ENCODE results near the gene ABCC11.
"Not testable (repeated sequence)": the region's sequence is repeated elsewhere in the genome, so short reads cannot be mapped to it uniquely, and the experiment has no call there.

Gene ABCC11

DNA sequence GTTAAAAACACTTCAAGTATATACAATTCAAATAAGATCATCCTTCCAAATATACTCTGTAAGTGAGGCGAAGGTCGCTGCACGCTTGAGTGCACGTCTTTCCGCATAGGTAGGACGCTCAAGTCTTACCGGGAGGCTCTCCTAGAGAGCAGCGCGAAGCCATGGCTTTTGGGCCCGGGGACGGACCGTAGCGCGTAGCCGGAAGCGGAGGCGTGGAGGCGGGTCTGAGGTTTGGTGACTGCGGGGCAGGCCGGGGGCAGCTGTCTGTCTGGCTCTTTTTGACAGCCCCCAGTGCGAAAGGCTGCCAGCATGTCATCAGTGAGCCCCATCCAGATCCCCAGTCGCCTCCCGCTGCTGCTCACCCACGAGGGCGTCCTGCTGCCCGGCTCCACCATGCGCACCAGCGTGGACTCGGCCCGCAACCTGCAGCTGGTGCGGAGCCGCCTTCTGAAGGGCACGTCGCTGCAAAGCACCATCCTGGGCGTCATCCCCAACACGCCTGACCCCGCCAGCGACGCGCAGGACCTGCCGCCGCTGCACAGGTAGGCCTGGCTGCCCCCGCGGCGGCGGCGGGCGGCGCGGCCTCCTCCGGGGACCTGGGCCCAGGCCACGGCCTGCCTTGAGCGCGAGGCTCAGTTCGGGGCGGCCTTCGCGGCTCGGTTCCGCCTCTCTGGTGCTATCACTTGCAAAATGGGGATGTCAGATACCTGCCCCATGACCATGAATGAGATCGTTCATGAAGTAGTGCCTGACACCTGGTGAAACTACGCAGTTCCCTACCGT is 3.1 kb downstream of the ABCC11 start, which contains the start of gene LONP2:
Gene LONP2 (plus strand): TSS at position 221 of the 783 bp plus-strand sequence. CDS start 89 bp downstream, at position 310.
- Histone ChIP-seq H3K4me1 (ENCODE audit: insufficient read depth, low read length) (peaks cover 37% of the 10 kb centered on the region), H3K4me2 (ENCODE audit: insufficient read depth, low read length) (peak within 1 kb of the TSS; percentile 88), H3K4me3 (ENCODE audit: low read depth in 1 of 2, low read length in 2 of 2) (peak within 1 kb of the TSS; percentile 64 to 86), H2AFZ (ENCODE audit: low read depth, low read length) (peak within 1 kb of the TSS; percentile 86), H3K79me2 (ENCODE audit: insufficient read depth, low read length) (peaks cover 52% of the 10 kb centered on the region), H3K27me3 (ENCODE audit: insufficient read depth, low read length, poor library complexity) (no peaks in the 10 kb centered on the region), H3K9ac (ENCODE audit: low read depth, low read length) (peak within 1 kb of the TSS; percentile 79), H3K36me3 (ENCODE audit: insufficient read depth, low read length) (no peaks in the 10 kb centered on the region; the same call in 1 of the 2 replicates), H3K9me3 (ENCODE audit: insufficient read depth, low read length, severe bottlenecking) (no peaks in the 10 kb centered on the region), H3K27ac (ENCODE audit: low read length) (peak within 1 kb of the TSS; percentile 74), H4K20me1 (ENCODE audit: insufficient read depth, low read length) (peaks cover 16% of the 10 kb centered on the region; the same call in 1 of the 2 replicates)
- ATAC-seq (ENCODE audit: insufficient read depth, low read depth) (peak; percentile 98), DNase-seq (peak; percentile 93)
- no peak for TF ChIP-seq EZH2 (IDR thresholded peaks at IDR 0.05; ENCODE audit: borderline replicate concordance, low read depth, low read length, severe bottlenecking)

DNA sequence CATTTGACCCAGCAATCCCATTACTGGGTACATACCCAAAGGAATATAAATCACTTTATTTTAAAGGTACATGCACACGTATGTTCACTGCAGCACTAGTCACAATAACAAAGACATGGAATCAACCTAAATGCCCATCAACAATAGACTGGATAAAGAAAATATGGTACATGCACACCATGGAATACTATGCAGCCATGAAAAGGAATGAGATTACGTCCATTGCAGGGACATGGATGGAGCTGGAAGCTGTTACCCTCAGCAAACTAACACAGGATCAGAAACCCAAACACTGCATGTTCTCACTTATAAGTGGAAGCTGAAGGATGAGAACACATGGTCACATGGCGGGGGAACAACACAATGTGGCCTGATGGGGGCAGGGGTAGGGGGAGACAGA is 7.2 kb downstream of the ABCC11 start:
- H3K4me2 ChIP-seq (ENCODE audit: insufficient read depth, low read length); H3K36me3 ChIP-seq (ENCODE audit: insufficient read depth, low read length); DNase-seq; H3K4me3 ChIP-seq (ENCODE audit: low read depth in 1 of 2, low read length in 2 of 2); ATAC-seq (ENCODE audit: insufficient read depth, low read depth); H4K20me1 ChIP-seq (ENCODE audit: insufficient read depth, low read length); H2AFZ ChIP-seq (ENCODE audit: low read depth, low read length); H3K27ac ChIP-seq (ENCODE audit: low read length); H3K9me3 ChIP-seq (ENCODE audit: insufficient read depth, low read length, severe bottlenecking); H3K9ac ChIP-seq (ENCODE audit: low read depth, low read length); H3K27me3 ChIP-seq (ENCODE audit: insufficient read depth, low read length, poor library complexity): not testable (repeated sequence)
- H3K4me1 ChIP-seq (ENCODE audit: insufficient read depth, low read length) = peaks cover 11% of the 10 kb centered on the region
- peaks cover 11% of the 10 kb centered on the region for H3K79me2 ChIP-seq (ENCODE audit: insufficient read depth, low read length)

- Histone ChIP-seq H2AFZ (ENCODE audit: low read depth, low read length) (no peak overlapping the region), H4K20me1 (ENCODE audit: insufficient read depth, low read length) (no peaks in the 10 kb centered on the region), H3K4me3 (ENCODE audit: low read depth in 1 of 2, low read length in 2 of 2) (no peak overlapping the region), H3K27ac (ENCODE audit: low read length) (no peak overlapping the region), H3K27me3 (ENCODE audit: insufficient read depth, low read length, poor library complexity) (no peaks in the 10 kb centered on the region), H3K36me3 (ENCODE audit: insufficient read depth, low read length) (no peaks in the 10 kb centered on the region), H3K4me1 (ENCODE audit: insufficient read depth, low read length) (no peaks in the 10 kb centered on the region), H3K4me2 (ENCODE audit: insufficient read depth, low read length) (no peak overlapping the region), H3K9me3 (ENCODE audit: insufficient read depth, low read length, severe bottlenecking) (no peaks in the 10 kb centered on the region), H3K9ac (ENCODE audit: low read depth, low read length) (no peak overlapping the region), H3K79me2 (ENCODE audit: insufficient read depth, low read length) (no peaks in the 10 kb centered on the region)
- TF ChIP-seq CTCF (IDR thresholded peaks at IDR 0.05; ENCODE audit: borderline replicate concordance, extremely low read depth, low read length, poor library complexity, severe bottlenecking) = no peak
- no peak for TF ChIP-seq EZH2 (IDR thresholded peaks at IDR 0.05; ENCODE audit: borderline replicate concordance, low read depth, low read length, severe bottlenecking)
- ATAC-seq (ENCODE audit: insufficient read depth, low read depth) = no peak
- DNase-seq = no peak
Measured at GRCh38 chr16:48236286-48236685, 11.1 kb downstream of the ABCC11 start.

- Histone ChIP-seq H3K4me1 (ENCODE audit: insufficient read depth, low read length) (no peaks in the 10 kb centered on the region), H3K27ac (ENCODE audit: low read length) (no peak overlapping the region), H3K36me3 (ENCODE audit: insufficient read depth, low read length) (no peaks in the 10 kb centered on the region), H4K20me1 (ENCODE audit: insufficient read depth, low read length) (no peaks in the 10 kb centered on the region), H3K4me3 (ENCODE audit: low read depth in 1 of 2, low read length in 2 of 2) (no peak overlapping the region), H3K4me2 (ENCODE audit: insufficient read depth, low read length) (no peak overlapping the region), H3K79me2 (ENCODE audit: insufficient read depth, low read length) (no peaks in the 10 kb centered on the region), H2AFZ (ENCODE audit: low read depth, low read length) (no peak overlapping the region), H3K9me3 (ENCODE audit: insufficient read depth, low read length, severe bottlenecking) (no peaks in the 10 kb centered on the region), H3K27me3 (ENCODE audit: insufficient read depth, low read length, poor library complexity) (no peaks in the 10 kb centered on the region), H3K9ac (ENCODE audit: low read depth, low read length) (no peak overlapping the region)
- no peak for TF ChIP-seq CTCF (IDR thresholded peaks at IDR 0.05; ENCODE audit: borderline replicate concordance, extremely low read depth, low read length, poor library complexity, severe bottlenecking)
- TF ChIP-seq EZH2 (IDR thresholded peaks at IDR 0.05; ENCODE audit: borderline replicate concordance, low read depth, low read length, severe bottlenecking) = no peak
- ATAC-seq (ENCODE audit: insufficient read depth, low read depth) = no peak
- DNase-seq = no peak
Measured at GRCh38 chr16:48235556-48236136, 11.7 kb downstream of the ABCC11 start.
